Thyroid gland (tissue), 4 donors: ENCODE results near the gene KANSL1L. TPM values are rescaled to one million over a fixed set of nuclear protein-coding genes. Genes with fewer than 3 reads are reported as not detected.

Source experiments
- DNase-seq, 2 donors: peaks; one replicate each; pipeline ENCODE4 v3.0.0-alpha.2; 2019
- H3K27ac ChIP-seq, 3 donors: fragments of 200-600 bp; sonication (generic); 1 replicate in 2 of 3; 2 replicates in 1 of 3; pipeline ENCODE4 v1.5.1; 2016 to 2019; ENCODE audit warnings: mild to moderate bottlenecking in 1 of 3, moderate library complexity in 1 of 3
- H3K27me3 ChIP-seq: fragments of 200-600 bp; sonication (generic); one replicate; pipeline ENCODE4 v1.5.1; 2019
- H3K36me3 ChIP-seq, 2 donors: fragments of 200-600 bp; sonication (generic); one replicate each; pipeline ENCODE4 v1.5.1; 2016 to 2019
- H3K4me1 ChIP-seq, 2 donors: fragments of 200-600 bp; sonication (generic); one replicate each; pipeline ENCODE4 v1.5.1; 2017 to 2019
- H3K4me3 ChIP-seq, 3 donors: fragments of 200-600 bp; sonication (generic); replicated peaks in 1 of 3; 1 replicate in 2 of 3; 2 replicates in 1 of 3; pipeline ENCODE4 v1.5.1; 2016; ENCODE audit warnings: mild to moderate bottlenecking in 1 of 3
- H3K9me3 ChIP-seq: fragments of 200-600 bp; sonication (generic); one replicate; pipeline ENCODE4 v1.5.1; 2017
- POLR2A ChIP-seq, 2 donors: fragments of 450-650 bp; IDR thresholded peaks; one replicate each; pipeline ENCODE4 v1.6.1; 2017; ENCODE audit warnings: antibody characterized with exemption in 2 of 2, mild to moderate bottlenecking in 2 of 2, moderate library complexity in 1 of 2
- WGBS, 2 donors: methylation state at CpG; one replicate each; pipeline ENCODE4 v1.1.5; 2017; 5-methylcytosine and 5-hydroxymethylcytosine counted together
- intact Hi-C: fragments of 100-400 bp; cut with DNase I; formaldehyde crosslinking; loops from one replicate; pipeline ENCODE4 v1.15.1; 2023
- total RNA-seq, 4 donors: library from RNA; depleted of rRNA; stranded (reverse); fragments of >200 nt; gene quantifications; one replicate each; pipeline ENCODE4 v1.2.3, GENCODE V29; 2016
- TF ChIP-seq, protein P1 (sequence below), 6 experiments: fragments of 200-600 bp in 3 of 6; fragments of 450-650 bp in 3 of 6; sonication (generic) in 3 of 6; IDR thresholded peaks; one replicate each; pipeline ENCODE4 v1.5.1; 2016 to 2019; ENCODE audit warnings: antibody characterized with exemption in 6 of 6, mild to moderate bottlenecking in 2 of 6, inconsistent platforms in 1 of 6, moderate library complexity in 1 of 6

KANSL1L gene
- total RNA-seq, 4 donors from 2014 or later: 75.8 to 154 (median 96.9) TPM

DNA sequence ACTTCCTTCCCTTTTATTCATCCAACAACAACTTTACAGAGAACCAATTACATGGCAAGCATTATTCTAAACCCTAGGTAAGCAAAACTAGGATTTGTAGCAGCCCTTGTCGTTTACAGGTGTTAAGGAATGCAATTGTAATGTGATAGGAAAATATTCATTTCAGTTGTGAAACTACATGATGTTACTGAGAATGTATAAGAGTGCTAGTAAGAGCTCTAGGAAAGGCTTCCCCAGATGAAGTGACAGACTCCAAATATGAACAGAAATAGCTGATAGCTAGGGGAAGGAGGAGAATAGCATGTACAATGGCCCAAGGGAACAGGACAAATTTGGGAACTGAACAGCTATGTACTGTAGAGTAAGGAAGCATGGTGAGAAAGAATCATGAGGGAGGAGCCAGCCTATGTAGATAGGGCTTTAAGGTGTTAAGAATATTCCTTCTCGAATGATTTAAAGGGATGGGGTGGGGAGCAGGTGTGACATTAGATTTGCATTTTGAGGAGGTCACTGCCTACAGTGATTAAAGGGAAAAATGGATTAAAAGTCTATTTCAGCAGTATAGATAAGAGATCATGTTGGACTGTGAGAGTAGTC is 137.0 kb downstream of the KANSL1L start:
- Histone ChIP-seq H3K36me3 (no peaks in the 10 kb centered on the region), H3K4me3 (no peak overlapping the region), H3K9me3 (no peaks in the 10 kb centered on the region), H3K27me3 (no peaks in the 10 kb centered on the region), H3K4me1 (no peaks in the 10 kb centered on the region), H3K27ac (no peak overlapping the region)
- no peak for DNase-seq
- no peak for TF ChIP-seq POLR2A (IDR thresholded peaks at IDR 0.05)
- TF ChIP-seq, protein P1, sequence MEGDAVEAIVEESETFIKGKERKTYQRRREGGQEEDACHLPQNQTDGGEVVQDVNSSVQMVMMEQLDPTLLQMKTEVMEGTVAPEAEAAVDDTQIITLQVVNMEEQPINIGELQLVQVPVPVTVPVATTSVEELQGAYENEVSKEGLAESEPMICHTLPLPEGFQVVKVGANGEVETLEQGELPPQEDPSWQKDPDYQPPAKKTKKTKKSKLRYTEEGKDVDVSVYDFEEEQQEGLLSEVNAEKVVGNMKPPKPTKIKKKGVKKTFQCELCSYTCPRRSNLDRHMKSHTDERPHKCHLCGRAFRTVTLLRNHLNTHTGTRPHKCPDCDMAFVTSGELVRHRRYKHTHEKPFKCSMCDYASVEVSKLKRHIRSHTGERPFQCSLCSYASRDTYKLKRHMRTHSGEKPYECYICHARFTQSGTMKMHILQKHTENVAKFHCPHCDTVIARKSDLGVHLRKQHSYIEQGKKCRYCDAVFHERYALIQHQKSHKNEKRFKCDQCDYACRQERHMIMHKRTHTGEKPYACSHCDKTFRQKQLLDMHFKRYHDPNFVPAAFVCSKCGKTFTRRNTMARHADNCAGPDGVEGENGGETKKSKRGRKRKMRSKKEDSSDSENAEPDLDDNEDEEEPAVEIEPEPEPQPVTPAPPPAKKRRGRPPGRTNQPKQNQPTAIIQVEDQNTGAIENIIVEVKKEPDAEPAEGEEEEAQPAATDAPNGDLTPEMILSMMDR (IDR thresholded peaks at IDR 0.05): no peak
- intact Hi-C loops: no loop called here
- 78 to 81% methylated on average over 2 of the region's 2 CpGs for WGBS, 2 donors

DNA sequence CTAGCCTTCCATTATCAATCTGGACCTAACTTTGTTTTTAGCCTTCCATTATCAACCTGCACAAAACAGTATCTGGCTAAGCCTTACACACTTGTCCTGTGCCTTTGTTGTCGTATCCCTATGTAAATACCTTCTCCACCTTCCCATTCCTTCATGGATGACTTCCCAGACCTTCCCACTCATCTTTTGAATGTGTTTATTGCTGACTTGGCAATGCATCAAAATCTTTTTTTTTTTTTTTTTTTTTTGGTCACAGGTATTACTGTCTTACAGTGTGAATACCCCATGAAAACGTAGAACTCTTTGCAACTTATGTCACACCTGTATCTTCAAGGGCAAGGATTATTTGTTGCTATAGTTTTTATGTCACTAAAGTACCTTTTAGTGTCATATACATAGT is 143.0 kb downstream of the KANSL1L start:
- Histone ChIP-seq H3K9me3 (no peaks in the 10 kb centered on the region), H3K4me3 (no peak overlapping the region), H3K27me3 (no peaks in the 10 kb centered on the region), H3K4me1 (peaks cover 9 to 11% of the 10 kb centered on the region in 2 donors), H3K27ac (no peak overlapping the region), H3K36me3 (peaks cover 3 to 12% of the 10 kb centered on the region in 2 donors)
- intact Hi-C loops: no loop called here
- WGBS, 2 donors: 43 to 48% methylated on average over 2 of the region's 2 CpGs
- TF ChIP-seq, protein P1 (IDR thresholded peaks at IDR 0.05): no peak
- no peak for TF ChIP-seq POLR2A (IDR thresholded peaks at IDR 0.05)
- DNase-seq: no peak

DNA sequence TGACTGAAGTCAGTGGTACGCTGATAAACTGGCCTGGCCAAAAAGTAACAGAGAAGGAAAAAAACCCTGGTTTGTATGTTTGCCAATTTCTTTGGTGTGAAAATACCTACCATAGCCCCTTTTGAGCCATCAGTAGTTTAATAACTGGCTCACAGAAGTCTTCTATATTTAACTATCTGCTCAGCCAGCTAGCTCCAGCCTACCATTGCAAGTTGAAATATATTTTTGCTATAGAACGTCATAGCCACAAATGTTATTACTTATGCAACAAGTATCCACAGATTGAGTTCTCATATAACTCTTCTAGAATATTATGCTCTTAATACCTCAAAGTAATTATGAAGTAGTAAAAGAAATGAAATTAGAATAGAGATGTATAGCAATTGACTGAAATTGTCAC is 143.6 kb downstream of the KANSL1L start:
- Histone ChIP-seq H3K27ac (peak overlapping the region in 1 of 3 donors; percentile 5), H3K4me1 (peaks cover 9 to 15% of the 10 kb centered on the region in 2 donors), H3K27me3 (no peaks in the 10 kb centered on the region), H3K36me3 (peaks cover 3 to 14% of the 10 kb centered on the region in 2 donors), H3K4me3 (no peak overlapping the region), H3K9me3 (no peaks in the 10 kb centered on the region)
- no peak for DNase-seq
- 81 to 89% methylated on average over 2 of the region's 2 CpGs for WGBS, 2 donors
- TF ChIP-seq POLR2A (IDR thresholded peaks at IDR 0.05): no peak
- TF ChIP-seq, protein P1 (IDR thresholded peaks at IDR 0.05): no peak
- intact Hi-C loops: no loop called here

DNA sequence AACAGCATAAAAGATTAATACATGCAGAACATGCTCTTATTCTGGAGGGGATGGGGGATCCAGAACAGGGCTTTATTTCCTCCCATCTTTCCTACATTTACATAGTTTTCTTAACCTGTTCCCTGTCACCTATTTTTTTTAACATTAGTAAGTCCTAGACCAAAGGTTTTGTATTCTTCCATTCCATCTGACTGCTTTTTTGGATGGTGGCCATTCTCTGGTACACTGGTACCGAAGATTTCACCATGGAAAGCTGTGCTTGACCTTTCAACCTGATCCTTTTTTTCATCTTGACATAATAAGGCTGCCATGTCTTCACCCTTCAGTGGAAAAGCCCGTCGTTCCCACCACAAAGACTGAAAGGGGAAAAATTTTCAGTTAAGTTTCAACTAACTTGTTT is 148.4 kb downstream of the KANSL1L start:
- TF ChIP-seq, protein P1 (IDR thresholded peaks at IDR 0.05): no peak
- no peak for TF ChIP-seq POLR2A (IDR thresholded peaks at IDR 0.05)
- H3K27ac ChIP-seq: no peak overlapping the region

DNA sequence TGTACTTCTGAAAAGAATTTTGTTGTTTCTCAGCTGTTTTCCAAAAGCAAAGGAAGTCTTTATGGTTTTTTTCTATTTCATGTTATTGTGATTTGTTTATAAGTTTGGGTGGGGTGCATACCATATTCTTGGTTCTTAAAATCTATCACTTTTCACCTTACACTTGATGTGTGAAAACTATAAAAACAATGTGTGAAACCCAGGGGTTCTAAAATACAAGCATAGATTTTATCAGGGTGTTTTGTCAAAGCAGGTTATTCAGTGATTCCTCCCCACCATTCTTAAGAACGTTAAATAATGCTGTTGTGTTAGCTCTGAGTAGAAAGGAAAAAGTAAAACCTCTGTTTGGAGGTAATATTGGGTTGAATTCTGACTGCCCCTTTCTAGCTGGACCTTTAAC is 151.1 kb downstream of the KANSL1L start:
- TF ChIP-seq, protein P1 (IDR thresholded peaks at IDR 0.05): no peak
- TF ChIP-seq POLR2A (IDR thresholded peaks at IDR 0.05): no peak
- no peak for DNase-seq
- H3K27me3 ChIP-seq: no peaks in the 10 kb centered on the region
- no peak overlapping the region for H3K4me3 ChIP-seq
- no peak overlapping the region for H3K27ac ChIP-seq
- H3K36me3 ChIP-seq: peaks cover 37 to 40% of the 10 kb centered on the region in 2 donors
- no peaks in the 10 kb centered on the region for H3K9me3 ChIP-seq
- H3K4me1 ChIP-seq: peaks cover 0 to 3% of the 10 kb centered on the region in 2 donors
- intact Hi-C loops: no loop called here
- 69 to 76% methylated on average over 1 of the region's 1 CpG for WGBS, 2 donors

More for the DNA sequence above, 148.4 kb downstream of the KANSL1L start:
- intact Hi-C loops: no loop called here
- peaks cover 23 to 26% of the 10 kb centered on the region in 2 donors for H3K36me3 ChIP-seq
- H3K9me3 ChIP-seq: no peaks in the 10 kb centered on the region
- H3K4me1 ChIP-seq: peaks cover 8 to 10% of the 10 kb centered on the region in 2 donors
- no peaks in the 10 kb centered on the region for H3K27me3 ChIP-seq
- WGBS, 2 donors: 66 to 67% methylated on average over 3 of the region's 3 CpGs
- no peak overlapping the region for H3K4me3 ChIP-seq
- DNase-seq: no peak
